MCF 10A (cell line): ENCODE measurements around the gene ESPNL. TPM values are rescaled to one million over a fixed set of nuclear protein-coding genes. Genes with fewer than 3 reads are reported as not detected.

ENCODE experiments used
- BruUV-seq: library from RNA; stranded (reverse); fragments of 400-500 nt; replicated peaks from 2 replicates; lab custom pipeline; 2021; lab: Mats Ljungman, UMichigan
- CTCF ChIA-PET: fragments of 300-600 bp; sonication (Branson Sonifier 250); formaldehyde crosslinking; extraction: SDS; loops from one replicate; lab custom pipeline; 2021; ENCODE audit warnings: antibody characterized with exemption, inconsistent platforms; lab: Yijun Ruan, JAX
- POLR2A ChIA-PET: fragments of 300-600, 350-650 bp; sonication (Branson Sonifier 250); formaldehyde crosslinking; extraction: SDS; loops from one replicate; lab custom pipeline; 2020; ENCODE audit warnings: antibody characterized with exemption, inconsistent platforms; lab: Yijun Ruan, JAX
- DNase-seq: peaks from one replicate; pipeline ENCODE4 v3.0.0-alpha.2; 2018; ENCODE audit not compliant: unreplicated experiment
- H3K27ac Mint-ChIP-seq: one replicate; pipeline ENCODE4 v1.8.0; 2022; ENCODE audit warnings: mild to moderate bottlenecking, low read depth, mixed read lengths; ENCODE audit not compliant: unreplicated experiment
- H3K27me3 Mint-ChIP-seq: one replicate; pipeline ENCODE4 v1.8.0; 2022; ENCODE audit warnings: mixed read lengths; ENCODE audit not compliant: insufficient read depth, unreplicated experiment
- H3K36me3 Mint-ChIP-seq: one replicate; pipeline ENCODE4 v1.8.0; 2022; ENCODE audit warnings: mild to moderate bottlenecking, moderate library complexity, mixed read lengths; ENCODE audit not compliant: insufficient read depth, unreplicated experiment
- H3K4me1 Mint-ChIP-seq: one replicate; pipeline ENCODE4 v1.8.0; 2022; ENCODE audit warnings: mixed read lengths; ENCODE audit not compliant: insufficient read depth, unreplicated experiment
- H3K4me3 Mint-ChIP-seq: one replicate; pipeline ENCODE4 v1.8.0; 2022; ENCODE audit warnings: mild to moderate bottlenecking, moderate library complexity, mixed read lengths; ENCODE audit not compliant: unreplicated experiment
- H3K9me3 Mint-ChIP-seq: one replicate; pipeline ENCODE4 v1.8.0; 2022; ENCODE audit warnings: mixed read lengths; ENCODE audit not compliant: unreplicated experiment
- CTCF ChIP-seq: fragments of 200-600 bp; IDR thresholded peaks from one replicate; pipeline ENCODE4 v1.8.0; 2022; ENCODE audit warnings: antibody characterized with exemption, mild to moderate bottlenecking; ENCODE audit not compliant: unreplicated experiment
- intact Hi-C: fragments of 100-400 bp; cut with micrococcal nuclease; formaldehyde crosslinking; loops from 2 replicates; pipeline ENCODE4 v1.14.1; 2022
- total RNA-seq: library from RNA; stranded (reverse); gene quantifications from 2 replicates; pipeline ENCODE4 v1.2.3, GENCODE V29; 2022

ESPNL gene
- total RNA-seq, 1 experiment from 2014 or later, result not detected

- Mint-ChIP-seq H3K36me3 (peaks cover 11% of the 10 kb centered on the region), H3K4me1 (peaks cover 15% of the 10 kb centered on the region), H3K9me3 (no peaks in the 10 kb centered on the region), H3K4me3 (peak overlapping the region; percentile 82), H3K27me3 (no peaks in the 10 kb centered on the region), H3K27ac (no peak overlapping the region)
- TF ChIP-seq CTCF, result no peak
- intact Hi-C loops, result no loop called here
- TSS peak; percentile 79 for BruUV-seq
- no peak for DNase-seq
- CTCF ChIA-PET, result interaction anchor here (0.6 to 0.8 kb wide), 2 partner anchors 14 to 91 kb away, joined by 3 read pairs; no protein-coding TSS in a partner anchor
- POLR2A ChIA-PET, result interaction anchor here (0.6 to 2.8 kb wide), 6 partner anchors 9 to 201 kb away, joined by 3 to 13 read pairs (median 9); no protein-coding TSS in a partner anchor
These were observed 40.6 kb upstream of the ESPNL start for GRCh38 chr2:238059505-238059904.

GRCh38 chr2:238060096-238060541, 40.0 kb upstream of the ESPNL start:
- H3K4me3 Mint-ChIP-seq, result peak overlapping the region; percentile 82
- H3K9me3 Mint-ChIP-seq, result no peaks in the 10 kb centered on the region
- peak overlapping the region; percentile 91 for H3K27ac Mint-ChIP-seq
- POLR2A ChIA-PET, result interaction anchor here (0.6 to 2.8 kb wide), 24 partner anchors 10 to 229 kb away, joined by 3 to 34 read pairs (median 4); partner anchors contain the start of genes ILKAP, KLHL30 and PER2
- peaks cover 15% of the 10 kb centered on the region for H3K4me1 Mint-ChIP-seq
- no TSS peak for BruUV-seq
- TF ChIP-seq CTCF, result no peak
- intact Hi-C loops, result loop anchor here (1.0 to 5.0 kb wide), 4 partner anchors 77 to 202 kb away; partner anchors contain the start of genes HES6, KLHL30 and UBE2F
- CTCF ChIA-PET, result interaction anchor here (0.6 kb wide), 1 partner anchor 14 kb away, joined by 3 read pairs; no protein-coding TSS in a partner anchor
- no peaks in the 10 kb centered on the region for H3K27me3 Mint-ChIP-seq
- peaks cover 17% of the 10 kb centered on the region for H3K36me3 Mint-ChIP-seq
- no peak for DNase-seq

- H3K9me3 Mint-ChIP-seq, result no peaks in the 10 kb centered on the region
- peak; percentile 97 for DNase-seq
- H3K27me3 Mint-ChIP-seq, result no peaks in the 10 kb centered on the region
- TF ChIP-seq CTCF, result no peak
- BruUV-seq, result no TSS peak
- peaks cover 15% of the 10 kb centered on the region for H3K4me1 Mint-ChIP-seq
- CTCF ChIA-PET, result interaction anchor here (0.6 to 1.6 kb wide), 3 partner anchors 26 to 137 kb away, joined by 3 to 5 read pairs (median 5); no protein-coding TSS in a partner anchor
- intact Hi-C loops, result loop anchor here (1.0 to 5.0 kb wide), 4 partner anchors 77 to 202 kb away; partner anchors contain the start of genes HES6, KLHL30 and UBE2F
- H3K27ac Mint-ChIP-seq, result peak within 1 kb of the TSS; percentile 91
- peaks cover 22% of the 10 kb centered on the region for H3K36me3 Mint-ChIP-seq
- peak within 1 kb of the TSS; percentile 82 for H3K4me3 Mint-ChIP-seq
- POLR2A ChIA-PET, result interaction anchor here (0.6 to 2.8 kb wide), 35 partner anchors 10 to 976 kb away, joined by 3 to 34 read pairs (median 4); partner anchors contain the start of genes ILKAP, KLHL30 and PER2
These were observed 39.4 kb upstream of the ESPNL start, which contains the start of gene SCLY for GRCh38 chr2:238060542-238061314. Gene SCLY (plus strand): TSS chr2:238061001. CDS start chr2:238061055, 54 bp downstream.
